Fibroblast of skin of right biceps (primary cell): Measurements from ENCODE around the gene ULK1.
"Not testable (repeated sequence)": the region's sequence is repeated elsewhere in the genome, so short reads cannot be mapped to it uniquely, and the experiment has no call there.

Experiments used
- DNase-seq: peaks from one replicate; pipeline ENCODE4 v3.0.0-alpha.2; 2013

ULK1 gene

GRCh38 chr12:131947482-131948027 is 53.1 kb downstream of the ULK1 start:
- DNase-seq: no peak

GRCh38 chr12:131948166-131948712 is 53.8 kb downstream of the ULK1 start:
- DNase-seq: no peak

- DNase-seq: not testable (repeated sequence)
These were observed 54.5 kb downstream of the ULK1 start for GRCh38 chr12:131948713-131949430.

DNA sequence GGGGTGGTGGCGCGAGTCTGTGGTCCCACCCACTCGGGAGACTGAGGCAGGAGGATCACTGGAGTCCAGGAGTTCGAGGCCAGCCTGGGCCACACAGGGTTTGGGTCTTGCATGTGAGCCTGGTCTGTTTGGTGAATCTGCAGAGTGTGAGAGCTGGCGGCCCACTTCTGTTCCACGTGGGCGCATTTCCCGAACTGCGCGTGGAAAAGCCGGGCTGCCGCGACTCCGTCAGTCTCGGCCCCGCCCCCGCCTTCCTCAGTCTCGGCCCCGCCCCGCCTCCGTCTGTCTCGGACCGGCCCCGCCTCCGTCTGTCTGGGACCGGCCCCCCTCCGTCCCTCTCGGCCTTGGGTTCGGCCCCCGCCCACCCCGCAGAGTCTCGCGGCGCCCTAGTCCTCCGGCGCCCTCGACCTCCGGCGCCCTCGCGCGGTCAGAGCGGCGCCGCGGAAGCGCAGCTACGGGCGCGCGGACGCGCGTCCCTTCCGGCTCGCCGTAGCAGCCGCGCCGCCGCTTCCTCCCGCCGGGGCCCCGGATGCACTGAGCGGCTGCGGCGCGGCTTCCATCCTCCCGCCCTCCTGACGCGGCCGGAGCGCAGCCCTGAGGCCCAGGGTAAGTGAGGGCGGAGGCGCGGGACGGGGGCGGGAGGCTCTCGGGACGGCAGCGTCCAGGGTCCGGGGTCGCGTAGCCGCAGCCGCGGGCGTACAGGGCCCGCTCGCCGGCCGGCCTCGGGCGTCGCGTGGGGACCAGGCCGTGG is 55.2 kb downstream of the ULK1 start, which contains the start of gene EP400:
EP400 (plus strand) TSS at position 512 of the 751 bp plus-strand sequence. CDS start 10,678 bp downstream, outside the sequence.
- DNase-seq: peak; percentile 95

GRCh38 chr12:131950182-131950913 is 55.9 kb downstream of the ULK1 start:
- no peak for DNase-seq

- DNase-seq: not testable (repeated sequence)
These were observed 59.4 kb downstream of the ULK1 start for GRCh38 chr12:131953810-131954209.

DNA sequence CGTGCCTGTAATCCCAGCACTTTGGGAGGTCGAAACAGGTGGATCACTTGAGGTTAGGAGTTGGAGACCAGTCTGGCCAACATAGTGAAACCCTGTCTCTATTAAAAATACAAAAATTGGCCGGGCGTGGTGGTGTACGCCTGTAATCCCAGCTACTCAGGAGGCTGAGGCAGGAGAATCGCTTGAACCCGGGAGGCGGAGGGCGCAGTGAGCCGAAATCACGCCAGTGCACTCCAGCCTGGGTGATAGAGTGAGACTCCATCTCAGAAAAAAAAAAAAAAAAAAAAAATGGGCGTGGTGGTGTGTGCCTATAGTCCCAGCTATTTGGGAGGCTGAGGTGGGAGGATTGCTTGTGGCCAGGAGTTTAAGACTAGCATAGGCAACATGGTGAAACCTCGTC is 60.0 kb downstream of the ULK1 start:
- not testable (repeated sequence) for DNase-seq

DNA sequence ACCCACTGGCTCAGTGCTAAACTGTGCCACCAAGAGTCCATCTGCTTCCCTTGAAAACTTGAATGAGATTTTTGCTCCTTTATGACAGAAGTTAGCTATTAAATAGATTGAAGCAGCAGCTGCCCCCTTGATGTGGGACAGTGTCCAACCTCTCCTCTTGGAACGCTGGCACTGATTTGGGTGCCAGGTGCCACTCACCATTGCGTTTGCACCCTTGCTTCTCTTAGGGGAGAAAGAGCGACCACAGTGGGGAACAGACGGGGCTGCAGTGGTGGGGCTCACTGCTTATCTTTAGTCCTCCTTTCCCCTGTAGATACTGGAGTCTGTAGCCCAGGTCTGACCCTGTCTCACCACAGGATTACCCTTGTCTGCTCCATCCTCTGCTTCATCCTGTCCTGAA is 64.7 kb downstream of the ULK1 start:
- no peak for DNase-seq

- no peak for DNase-seq
These were observed 65.5 kb downstream of the ULK1 start for GRCh38 chr12:131959641-131960589.

DNA sequence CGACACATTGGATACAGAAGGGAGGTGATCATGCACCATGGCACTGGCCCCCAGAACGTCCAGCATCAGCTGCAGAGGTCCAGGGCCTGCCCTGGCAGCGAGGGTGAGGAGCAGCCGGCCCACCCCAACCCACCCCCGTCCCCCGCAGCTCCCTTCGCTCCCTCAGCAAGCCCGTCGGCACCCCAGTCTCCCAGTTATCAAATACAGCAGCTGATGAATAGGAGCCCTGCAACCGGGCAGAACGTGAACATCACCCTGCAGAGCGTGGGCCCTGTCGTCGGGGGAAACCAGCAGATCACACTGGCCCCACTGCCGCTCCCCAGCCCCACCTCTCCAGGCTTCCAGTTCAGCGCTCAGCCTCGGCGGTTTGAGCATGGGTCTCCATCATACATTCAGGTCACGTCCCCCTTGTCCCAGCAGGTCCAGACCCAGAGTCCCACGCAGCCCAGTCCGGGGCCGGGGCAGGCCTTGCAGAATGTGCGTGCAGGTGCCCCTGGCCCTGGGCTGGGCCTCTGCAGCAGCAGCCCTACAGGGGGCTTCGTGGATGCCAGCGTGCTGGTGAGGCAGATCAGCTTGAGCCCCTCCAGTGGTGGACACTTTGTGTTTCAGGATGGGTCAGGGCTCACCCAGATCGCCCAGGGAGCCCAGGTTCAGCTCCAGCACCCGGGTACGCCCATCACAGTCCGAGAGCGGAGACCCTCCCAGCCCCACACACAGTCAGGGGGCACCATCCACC is 66.3 kb downstream of the ULK1 start:
- not testable (repeated sequence) for DNase-seq

- not testable (repeated sequence) for DNase-seq
These were observed 66.9 kb downstream of the ULK1 start for GRCh38 chr12:131961328-131961727.

GRCh38 chr12:131962069-131962468 is 67.6 kb downstream of the ULK1 start:
- DNase-seq: no peak

DNA sequence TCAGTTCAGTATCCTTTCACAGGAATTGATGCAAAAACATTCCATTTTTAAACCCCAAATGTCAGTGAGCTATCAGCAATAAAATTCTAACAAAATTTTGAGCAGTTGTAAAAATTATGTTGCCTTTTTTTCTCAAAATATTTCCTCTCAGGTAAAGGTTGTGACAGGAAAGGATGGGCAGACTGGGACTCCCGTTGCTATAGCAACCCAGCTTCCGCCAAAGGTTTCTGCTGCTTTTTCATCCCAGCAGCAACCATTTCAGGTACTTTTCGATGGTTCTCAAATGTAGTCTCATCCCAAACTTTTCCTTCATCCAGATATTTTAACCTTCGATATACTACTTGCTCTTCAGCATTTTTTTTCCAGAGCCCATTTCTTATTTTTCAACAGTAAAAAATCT is 69.0 kb downstream of the ULK1 start:
- DNase-seq: no peak

GRCh38 chr12:131965073-131965472 is 70.7 kb downstream of the ULK1 start:
- no peak for DNase-seq

DNA sequence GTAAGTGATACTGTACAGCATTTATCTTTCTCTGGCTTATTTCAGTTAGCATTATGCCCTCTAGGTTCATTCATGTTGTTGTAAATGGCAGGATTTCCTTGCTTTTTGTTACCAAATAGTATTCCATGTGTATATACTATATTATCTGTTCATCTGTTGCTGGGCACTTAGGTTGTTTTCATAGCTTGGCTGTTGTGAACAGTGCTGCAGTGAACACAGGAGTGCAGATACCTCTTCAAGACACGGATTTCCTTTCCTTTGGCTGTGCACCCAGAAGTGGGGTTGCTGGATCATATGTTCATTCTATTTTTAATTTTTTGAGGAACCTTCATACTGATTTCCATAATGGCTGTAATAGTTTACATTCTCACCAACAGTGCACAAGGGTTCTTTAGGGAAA is 76.8 kb downstream of the ULK1 start:
- no peak for DNase-seq
